HL-60 (cell line): ENCODE results near the gene DPP10.

Experiments used
- DNase-seq, 2 experiments: peaks; one replicate each; pipeline ENCODE4 v3.0.0-alpha.2; 2010 to 2020; ENCODE audit warnings: low read depth in 1 of 2, low spot score in 1 of 2
- H3K27ac ChIP-seq: fragments of 250-450 bp; sonication (Bioruptor Pico); replicated peaks from 2 replicates; pipeline ENCODE4 v1.5.1; 2020; ENCODE audit warnings: mild to moderate bottlenecking, moderate library complexity
- H3K27me3 ChIP-seq: fragments of 250-450 bp; sonication (Bioruptor Pico); 2 replicates; pipeline ENCODE4 v1.5.1; 2021; ENCODE audit warnings: mild to moderate bottlenecking, moderate library complexity; ENCODE audit not compliant: insufficient read depth, poor library complexity, severe bottlenecking
- H3K4me3 ChIP-seq: replicated peaks from 2 replicates; pipeline ENCODE4 v1.5.1; 2011; ENCODE audit warnings: mild to moderate bottlenecking, control low read depth, low read length; ENCODE audit not compliant: insufficient read depth
- GABPA ChIP-seq: IDR thresholded peaks from 2 replicates; pipeline ENCODE4 v1.6.1; 2012; ENCODE audit warnings: low read depth
- POLR2AphosphoS5 ChIP-seq: IDR thresholded peaks from 2 replicates; pipeline ENCODE4 v1.6.1; 2012; ENCODE audit warnings: low read depth
- REST ChIP-seq: IDR thresholded peaks from 2 replicates; pipeline ENCODE4 v1.6.1; 2012; ENCODE audit warnings: low read depth; ENCODE audit not compliant: insufficient replicate concordance
- SPI1 ChIP-seq: IDR thresholded peaks from 2 replicates; pipeline ENCODE4 v1.6.1; 2012; ENCODE audit warnings: low read depth, mild to moderate bottlenecking, borderline replicate concordance
- TF ChIP-seq, protein P1 (sequence below): IDR thresholded peaks from one replicate; pipeline ENCODE4 v1.5.1; 2011; ENCODE audit warnings: low read length, control low read depth, inconsistent platforms; ENCODE audit not compliant: insufficient read depth

DPP10 gene

GRCh38 chr2:115649731-115650130 lies 1207.3 kb downstream of the DPP10 start:
- Histone ChIP-seq H3K27me3 (no peaks in the 10 kb centered on the region), H3K4me3 (no peak overlapping the region), H3K27ac (no peak overlapping the region)
- no peak for DNase-seq
- TF ChIP-seq POLR2AphosphoS5: no peak
- TF ChIP-seq REST: no peak
- TF ChIP-seq, protein P1, sequence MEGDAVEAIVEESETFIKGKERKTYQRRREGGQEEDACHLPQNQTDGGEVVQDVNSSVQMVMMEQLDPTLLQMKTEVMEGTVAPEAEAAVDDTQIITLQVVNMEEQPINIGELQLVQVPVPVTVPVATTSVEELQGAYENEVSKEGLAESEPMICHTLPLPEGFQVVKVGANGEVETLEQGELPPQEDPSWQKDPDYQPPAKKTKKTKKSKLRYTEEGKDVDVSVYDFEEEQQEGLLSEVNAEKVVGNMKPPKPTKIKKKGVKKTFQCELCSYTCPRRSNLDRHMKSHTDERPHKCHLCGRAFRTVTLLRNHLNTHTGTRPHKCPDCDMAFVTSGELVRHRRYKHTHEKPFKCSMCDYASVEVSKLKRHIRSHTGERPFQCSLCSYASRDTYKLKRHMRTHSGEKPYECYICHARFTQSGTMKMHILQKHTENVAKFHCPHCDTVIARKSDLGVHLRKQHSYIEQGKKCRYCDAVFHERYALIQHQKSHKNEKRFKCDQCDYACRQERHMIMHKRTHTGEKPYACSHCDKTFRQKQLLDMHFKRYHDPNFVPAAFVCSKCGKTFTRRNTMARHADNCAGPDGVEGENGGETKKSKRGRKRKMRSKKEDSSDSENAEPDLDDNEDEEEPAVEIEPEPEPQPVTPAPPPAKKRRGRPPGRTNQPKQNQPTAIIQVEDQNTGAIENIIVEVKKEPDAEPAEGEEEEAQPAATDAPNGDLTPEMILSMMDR: no peak
- no peak for TF ChIP-seq SPI1
- TF ChIP-seq GABPA: no peak

- no peak overlapping the region for H3K4me3 ChIP-seq
- no peaks in the 10 kb centered on the region for H3K27me3 ChIP-seq
- no peak for TF ChIP-seq POLR2AphosphoS5
- TF ChIP-seq, protein P1: no peak
- TF ChIP-seq GABPA: no peak
- TF ChIP-seq REST: no peak
- no peak for TF ChIP-seq SPI1
- H3K27ac ChIP-seq: no peak overlapping the region
- DNase-seq: no peak
Measured at GRCh38 chr2:115650827-115651226, 1208.4 kb downstream of the DPP10 start.

DNA sequence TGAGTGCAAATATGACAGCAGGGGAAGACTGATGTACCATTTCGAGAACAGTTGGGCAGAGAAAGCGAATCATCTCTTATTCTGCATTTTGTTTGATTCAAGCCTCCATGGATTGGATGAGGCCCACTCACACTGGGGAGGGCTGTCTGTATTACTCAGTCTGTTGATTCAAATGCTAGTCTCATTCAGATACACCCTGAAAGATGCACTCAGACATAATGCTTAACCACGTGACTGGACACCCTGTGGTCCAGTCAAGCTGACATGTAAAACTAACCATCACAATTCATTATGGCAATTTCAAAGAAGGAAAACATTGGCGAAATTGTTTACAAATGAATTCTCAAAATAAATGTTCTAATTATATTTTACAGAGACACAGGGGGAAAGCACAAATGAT lies 1210.2 kb downstream of the DPP10 start:
- Histone ChIP-seq H3K4me3 (no peak overlapping the region), H3K27me3 (no peaks in the 10 kb centered on the region), H3K27ac (no peak overlapping the region)
- no peak for DNase-seq
- TF ChIP-seq POLR2AphosphoS5 (no peak), SPI1 (no peak), GABPA (no peak), REST (no peak)
- TF ChIP-seq, protein P1: no peak
